GM19351 (cell line): ENCODE data around the gene ATG4D.

Source experiments
- ATAC-seq: cut with Tn5 transposase; IDR thresholded peaks from one replicate; pipeline ENCODE4 v1.9.1; 2021; ENCODE audit warnings: mild to moderate bottlenecking, moderate library complexity; ENCODE audit not compliant: unreplicated experiment

Gene ATG4D

GRCh38 chr19:10543420-10544241, at the start of gene ATG4D:
TSS of gene ATG4D (plus strand) at chr19:10543904. CDS start at chr19:10544091, 187 bp downstream.
- ATAC-seq, result peak; percentile 63

DNA sequence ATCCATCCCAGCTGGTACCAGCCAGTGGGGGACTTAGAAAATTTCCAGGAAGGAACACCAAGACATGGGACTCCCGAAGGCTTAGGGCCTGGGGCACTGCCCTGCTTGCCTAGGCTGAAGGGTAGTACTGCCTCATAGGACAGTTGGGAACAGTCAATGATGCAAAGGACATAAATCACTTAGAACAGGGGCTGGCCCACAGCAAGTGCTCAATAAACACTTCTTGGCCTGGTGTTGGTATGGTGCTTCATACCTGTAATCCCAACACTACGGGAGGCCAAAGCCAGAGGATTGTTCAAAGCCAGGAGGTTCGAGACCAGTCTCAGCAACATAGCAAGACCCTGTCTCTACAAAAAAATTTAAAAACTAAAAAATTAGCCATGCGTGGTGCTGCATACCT, 46.3 kb upstream of the ATG4D start:
- no peak for ATAC-seq

DNA sequence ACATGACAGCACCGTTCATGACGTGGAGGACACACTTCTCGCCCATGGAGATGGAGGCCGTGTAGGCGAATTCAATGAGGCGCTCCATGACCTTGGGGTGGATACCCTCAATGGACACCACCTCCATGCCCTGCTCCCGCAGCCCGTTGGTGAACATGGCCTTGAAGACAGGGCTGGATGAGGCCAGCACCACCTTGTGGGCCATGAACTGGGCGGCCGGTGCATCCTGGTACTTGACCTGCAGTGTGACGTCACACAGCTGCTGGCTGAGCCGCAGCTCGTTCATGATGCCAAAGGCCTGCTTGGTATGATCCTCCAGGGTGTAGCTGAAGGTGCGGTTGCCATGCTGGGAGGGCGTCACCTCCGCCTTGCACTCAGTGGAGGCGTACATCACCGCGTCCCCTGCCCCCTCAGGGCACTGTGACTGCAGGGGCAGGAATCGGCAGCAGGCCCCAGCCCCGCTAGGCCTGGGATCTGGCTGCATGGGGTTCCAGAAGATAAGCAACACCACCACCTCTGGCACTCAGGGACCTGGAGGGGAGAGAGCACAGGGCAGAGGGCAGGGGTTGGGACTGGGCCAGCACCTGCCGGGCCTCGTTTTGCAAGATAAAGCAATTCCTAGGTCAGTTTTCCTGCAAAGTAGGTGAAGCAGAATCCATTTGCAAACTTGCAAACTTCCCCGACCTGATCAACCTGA, 44.0 kb upstream of the ATG4D start:
- ATAC-seq, result no peak

GRCh38 chr19:10500247-10500592, 43.5 kb upstream of the ATG4D start:
- ATAC-seq, result no peak

DNA sequence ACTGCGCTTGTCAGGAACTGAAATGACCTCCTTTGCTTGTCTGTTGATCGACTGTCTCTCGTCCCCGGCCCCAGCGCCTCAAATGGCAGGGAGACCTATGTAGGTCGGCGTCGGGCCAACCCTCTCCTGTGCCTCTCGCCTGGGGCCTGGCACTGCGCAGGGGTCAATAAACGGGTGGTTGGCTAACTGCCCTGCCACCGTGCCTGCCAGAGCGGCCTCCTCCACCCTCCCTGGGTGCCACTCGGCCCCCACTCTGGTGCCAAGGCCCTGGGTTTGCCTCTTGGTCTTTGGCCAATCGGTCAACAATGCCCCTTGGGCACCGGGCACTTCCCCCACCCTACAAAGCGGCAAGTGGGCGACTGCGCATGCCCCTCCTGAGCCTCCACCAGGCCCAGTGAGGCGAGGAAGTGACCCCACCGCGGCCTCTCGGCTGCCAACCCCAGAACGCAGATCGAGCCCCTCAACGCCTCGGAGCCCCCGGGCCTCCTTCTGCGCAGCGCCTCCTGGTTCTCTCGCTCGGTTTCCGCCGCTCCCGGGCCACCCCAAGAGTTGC, 41.7 kb upstream of the ATG4D start:
- ATAC-seq, result no peak

GRCh38 chr19:10502524-10503001, 41.1 kb upstream of the ATG4D start:
- peak; percentile 81 for ATAC-seq

DNA sequence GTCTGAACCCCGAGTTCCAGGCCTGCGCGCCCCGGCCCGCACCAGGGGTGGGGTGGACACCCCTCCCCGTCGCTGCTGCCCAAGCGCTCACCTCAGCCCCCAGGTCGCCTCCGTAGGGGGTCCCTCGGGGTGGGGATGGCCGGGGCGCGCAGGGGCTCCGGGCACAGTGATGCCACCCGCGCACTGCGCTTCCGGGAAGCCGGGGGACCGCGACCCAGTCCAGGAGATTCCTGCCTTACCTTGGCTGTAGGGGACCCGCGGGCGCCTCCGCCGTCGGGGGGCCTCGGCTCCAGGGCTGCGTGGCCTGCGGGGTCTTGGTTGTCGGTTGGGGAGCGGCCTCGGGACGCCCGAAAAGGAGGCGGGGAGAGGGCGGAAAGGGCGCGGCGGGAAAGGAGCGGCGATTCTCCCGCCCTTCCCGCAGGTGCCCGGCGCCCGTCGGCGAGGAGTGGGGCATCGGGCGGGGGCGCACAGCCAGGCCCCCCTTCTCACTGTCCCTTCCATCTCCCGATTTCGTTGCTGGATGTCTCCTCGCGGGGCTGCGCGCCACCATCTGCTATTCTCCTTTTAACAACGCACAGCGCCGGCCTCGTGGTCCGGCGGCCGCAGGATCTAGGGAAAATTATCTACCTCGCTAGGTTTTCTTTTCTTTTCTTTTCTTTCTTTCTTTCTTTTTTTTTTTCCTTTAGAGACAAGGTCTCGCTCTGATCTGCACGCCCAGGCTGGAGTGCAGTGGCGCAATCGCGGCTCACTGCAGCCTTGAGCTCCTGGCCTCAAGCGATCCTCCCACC, 40.5 kb upstream of the ATG4D start, which contains the start of gene KEAP1:
KEAP1 (minus strand) TSS at position 355 of the 788 bp plus-strand sequence. CDS start 3,323 bp downstream, outside the sequence.
- no peak for ATAC-seq

DNA sequence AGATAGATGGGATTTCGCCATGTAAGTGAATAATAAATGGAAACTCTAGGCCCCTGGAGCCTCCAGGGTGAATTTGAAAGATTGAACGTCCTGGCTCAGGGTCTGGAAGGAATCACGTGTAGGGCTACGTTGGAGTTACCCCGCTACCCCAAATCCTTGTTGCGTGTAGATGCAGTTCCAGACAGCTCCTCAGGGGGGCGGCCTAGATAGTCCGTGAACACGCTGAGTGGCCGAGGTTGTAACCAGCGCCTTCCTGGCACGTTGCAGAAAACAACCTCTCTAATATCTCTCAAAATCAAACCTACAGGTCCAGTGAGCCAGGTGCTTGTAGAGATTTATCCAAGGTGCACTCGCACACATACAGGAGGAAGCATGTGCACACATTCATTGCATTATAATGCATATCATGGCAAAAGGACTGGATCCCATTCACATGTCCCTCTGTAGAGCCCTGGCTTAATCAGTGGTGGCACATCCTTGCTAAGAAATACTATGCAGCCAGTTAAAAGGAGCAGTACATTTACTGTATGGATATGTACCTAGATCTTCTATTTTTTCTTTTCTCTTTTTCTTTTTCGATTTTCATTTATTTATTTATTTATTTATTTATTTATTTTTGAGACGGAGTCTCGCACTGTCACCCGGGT, 38.0 kb upstream of the ATG4D start:
- ATAC-seq, result no peak

- ATAC-seq, result no peak
Observed at GRCh38 chr19:10508036-10508435, 35.7 kb upstream of the ATG4D start.

- no peak for ATAC-seq
Observed at GRCh38 chr19:10508707-10509106, 35.0 kb upstream of the ATG4D start.

- ATAC-seq, result no peak
Observed at GRCh38 chr19:10510301-10510802, 33.4 kb upstream of the ATG4D start.

DNA sequence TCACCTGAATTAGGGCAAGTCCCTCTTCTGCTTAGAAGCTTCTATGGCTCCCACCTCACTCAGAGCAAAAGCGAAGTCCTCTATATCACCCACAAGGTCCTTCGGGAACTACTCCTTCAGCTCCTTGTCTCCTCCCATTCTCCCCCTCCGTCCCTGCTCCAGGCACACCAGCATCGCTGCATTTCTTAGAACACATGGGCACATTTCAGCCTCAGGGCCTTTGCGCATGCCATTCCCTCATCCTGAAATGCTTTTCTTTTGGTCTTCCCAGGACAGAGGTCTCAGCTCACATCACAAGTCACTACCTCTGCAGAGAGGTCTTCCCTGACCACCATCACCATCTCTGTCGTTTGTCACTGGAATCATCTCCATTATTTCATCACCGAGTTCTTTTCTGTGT, 30.5 kb upstream of the ATG4D start:
- ATAC-seq, result no peak

GRCh38 chr19:10514211-10515145, 29.2 kb upstream of the ATG4D start:
- no peak for ATAC-seq

- no peak for ATAC-seq
Observed at GRCh38 chr19:10516064-10516385, 27.7 kb upstream of the ATG4D start.

GRCh38 chr19:10516671-10517286, 26.9 kb upstream of the ATG4D start:
- no peak for ATAC-seq

DNA sequence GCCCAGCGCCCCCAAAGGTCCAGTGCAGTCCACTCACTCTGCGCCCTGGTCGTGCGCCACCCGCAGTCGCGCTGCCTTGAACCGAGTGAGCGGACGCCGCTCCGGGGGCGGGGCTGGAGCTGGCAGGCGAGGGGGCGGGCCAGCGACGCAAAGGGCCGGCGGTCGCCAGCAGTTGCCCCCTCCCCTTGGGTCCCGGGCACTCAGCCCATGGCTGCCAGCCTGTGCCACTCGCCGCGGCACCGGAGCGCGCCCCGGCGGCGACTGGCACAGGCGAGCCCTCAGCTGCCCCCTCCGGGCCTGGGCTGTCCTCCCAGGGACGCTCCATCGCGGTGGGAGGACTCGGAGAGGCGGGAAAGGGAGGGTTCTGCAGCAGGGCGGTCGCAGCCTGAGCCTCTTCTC, 26.3 kb upstream of the ATG4D start, which contains the start of gene S1PR5:
S1PR5 (minus strand) TSS at position 87 of the 399 bp plus-strand sequence. CDS start 2,436 bp downstream, outside the sequence.
- ATAC-seq, result no peak

- no peak for ATAC-seq
Observed at GRCh38 chr19:10517760-10518443, 25.8 kb upstream of the ATG4D start.
